ENCODE results near the gene ST7.

GRCh38 chr7:117092785-117093184, 139.5 kb downstream of the ST7 start:
- no peak for TF ChIP-seq POLR2AphosphoS5 (IDR thresholded peaks at IDR 0.05; ENCODE audit: low read depth, low read length)
- TF ChIP-seq, protein P1, sequence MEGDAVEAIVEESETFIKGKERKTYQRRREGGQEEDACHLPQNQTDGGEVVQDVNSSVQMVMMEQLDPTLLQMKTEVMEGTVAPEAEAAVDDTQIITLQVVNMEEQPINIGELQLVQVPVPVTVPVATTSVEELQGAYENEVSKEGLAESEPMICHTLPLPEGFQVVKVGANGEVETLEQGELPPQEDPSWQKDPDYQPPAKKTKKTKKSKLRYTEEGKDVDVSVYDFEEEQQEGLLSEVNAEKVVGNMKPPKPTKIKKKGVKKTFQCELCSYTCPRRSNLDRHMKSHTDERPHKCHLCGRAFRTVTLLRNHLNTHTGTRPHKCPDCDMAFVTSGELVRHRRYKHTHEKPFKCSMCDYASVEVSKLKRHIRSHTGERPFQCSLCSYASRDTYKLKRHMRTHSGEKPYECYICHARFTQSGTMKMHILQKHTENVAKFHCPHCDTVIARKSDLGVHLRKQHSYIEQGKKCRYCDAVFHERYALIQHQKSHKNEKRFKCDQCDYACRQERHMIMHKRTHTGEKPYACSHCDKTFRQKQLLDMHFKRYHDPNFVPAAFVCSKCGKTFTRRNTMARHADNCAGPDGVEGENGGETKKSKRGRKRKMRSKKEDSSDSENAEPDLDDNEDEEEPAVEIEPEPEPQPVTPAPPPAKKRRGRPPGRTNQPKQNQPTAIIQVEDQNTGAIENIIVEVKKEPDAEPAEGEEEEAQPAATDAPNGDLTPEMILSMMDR (IDR thresholded peaks at IDR 0.05): no peak

All from Panc1 (cell line).